H1 (cell line): ENCODE results near the gene DKK3. TPM values are rescaled to one million over a fixed set of nuclear protein-coding genes. Genes with fewer than 3 reads are reported as not detected.

Experiments
- EP300 ChIP-seq, 2 experiments: IDR thresholded peaks; 1 replicate in 1 of 2; 2 replicates in 1 of 2; pipeline ENCODE4 v1.6.1; 2011 to 2012; ENCODE audit warnings: low read depth in 2 of 2, low read length in 2 of 2, mild to moderate bottlenecking in 2 of 2, borderline replicate concordance in 1 of 2, inconsistent platforms in 1 of 2, moderate library complexity in 1 of 2
- GABPA ChIP-seq: IDR thresholded peaks from 2 replicates; pipeline ENCODE4 v1.6.1; 2011; ENCODE audit warnings: mild to moderate bottlenecking, low read length, moderate library complexity, borderline replicate concordance; ENCODE audit not compliant: insufficient read depth
- SIN3A ChIP-seq, 2 experiments: IDR thresholded peaks in 1 of 2; conservative IDR thresholded peaks in 1 of 2; 2 replicates each; pipeline ENCODE4 v1.6.1; 2011 to 2012; ENCODE audit warnings: low read length in 2 of 2, improper control_type of control experiment in 1 of 2, low read depth in 1 of 2, mild to moderate bottlenecking in 1 of 2
- polyA plus RNA-seq, 7 experiments: library from polyadenylated mRNA; depleted of rRNA in 3 of 7; stranded (reverse) in 5 of 7; unstranded in 2 of 7; fragments of >200 nt in 5 of 7; fragments of 200-250 nt in 2 of 7; gene quantifications; 1 replicate in 5 of 7; 2 replicates in 1 of 7; 4 replicates in 1 of 7; pipeline versions ENCODE4 v1.2.1 to v1.2.3, GENCODE V29; 2011 to 2013; ENCODE audit warnings: missing spikeins in 2 of 7, mixed read lengths in 2 of 7
- total RNA-seq: library from RNA; stranded (reverse); fragmentation: NEBNext Ultra II Directional; extraction: Animal tissue kit (Norgen Biotek cat#: 25700); gene quantifications from 2 replicates; pipeline ENCODE4 v1.2.1, GENCODE V29; 2021
- TF ChIP-seq, protein P1 (sequence below): fragments of 300-600 bp; sonication (generic); IDR thresholded peaks from 2 replicates; pipeline ENCODE4 v1.7.1; 2012; ENCODE audit warnings: low read length, moderate library complexity, mild to moderate bottlenecking, inconsistent platforms; ENCODE audit not compliant: insufficient replicate concordance

DKK3 gene
- total and polyA plus RNA-seq, 2 of the 8 experiments (the other 6 are each of a cell fraction or from before 2014, with no cell fraction given): 30.0 to 40.1 TPM

DNA sequence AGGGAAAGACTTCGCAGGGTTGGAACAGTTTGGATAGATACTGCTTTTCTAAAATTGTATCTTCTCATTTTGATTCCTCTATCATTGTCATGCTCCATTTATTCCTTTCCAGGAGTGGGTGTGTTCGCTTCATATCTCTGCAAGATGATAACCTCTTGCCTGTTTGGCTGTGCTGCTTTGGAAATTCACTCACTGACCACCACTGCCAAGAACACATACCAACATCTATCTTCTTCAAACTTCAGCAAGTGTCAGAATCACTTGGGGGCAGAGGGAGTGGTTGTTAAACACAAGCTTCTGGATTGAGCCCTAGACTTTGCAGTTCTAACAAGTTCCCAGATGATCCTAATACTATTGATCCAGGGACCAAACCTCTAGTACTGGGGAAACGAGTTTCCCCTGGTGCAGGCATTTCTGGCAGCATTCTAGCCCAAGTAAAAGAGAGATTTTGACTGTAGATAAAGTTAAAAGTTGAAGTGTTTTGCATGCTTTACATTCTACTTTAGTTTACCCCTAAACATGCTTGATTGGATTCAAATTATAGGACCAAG lies 11.5 kb upstream of the DKK3 start (continued):
- TF ChIP-seq, protein P1, sequence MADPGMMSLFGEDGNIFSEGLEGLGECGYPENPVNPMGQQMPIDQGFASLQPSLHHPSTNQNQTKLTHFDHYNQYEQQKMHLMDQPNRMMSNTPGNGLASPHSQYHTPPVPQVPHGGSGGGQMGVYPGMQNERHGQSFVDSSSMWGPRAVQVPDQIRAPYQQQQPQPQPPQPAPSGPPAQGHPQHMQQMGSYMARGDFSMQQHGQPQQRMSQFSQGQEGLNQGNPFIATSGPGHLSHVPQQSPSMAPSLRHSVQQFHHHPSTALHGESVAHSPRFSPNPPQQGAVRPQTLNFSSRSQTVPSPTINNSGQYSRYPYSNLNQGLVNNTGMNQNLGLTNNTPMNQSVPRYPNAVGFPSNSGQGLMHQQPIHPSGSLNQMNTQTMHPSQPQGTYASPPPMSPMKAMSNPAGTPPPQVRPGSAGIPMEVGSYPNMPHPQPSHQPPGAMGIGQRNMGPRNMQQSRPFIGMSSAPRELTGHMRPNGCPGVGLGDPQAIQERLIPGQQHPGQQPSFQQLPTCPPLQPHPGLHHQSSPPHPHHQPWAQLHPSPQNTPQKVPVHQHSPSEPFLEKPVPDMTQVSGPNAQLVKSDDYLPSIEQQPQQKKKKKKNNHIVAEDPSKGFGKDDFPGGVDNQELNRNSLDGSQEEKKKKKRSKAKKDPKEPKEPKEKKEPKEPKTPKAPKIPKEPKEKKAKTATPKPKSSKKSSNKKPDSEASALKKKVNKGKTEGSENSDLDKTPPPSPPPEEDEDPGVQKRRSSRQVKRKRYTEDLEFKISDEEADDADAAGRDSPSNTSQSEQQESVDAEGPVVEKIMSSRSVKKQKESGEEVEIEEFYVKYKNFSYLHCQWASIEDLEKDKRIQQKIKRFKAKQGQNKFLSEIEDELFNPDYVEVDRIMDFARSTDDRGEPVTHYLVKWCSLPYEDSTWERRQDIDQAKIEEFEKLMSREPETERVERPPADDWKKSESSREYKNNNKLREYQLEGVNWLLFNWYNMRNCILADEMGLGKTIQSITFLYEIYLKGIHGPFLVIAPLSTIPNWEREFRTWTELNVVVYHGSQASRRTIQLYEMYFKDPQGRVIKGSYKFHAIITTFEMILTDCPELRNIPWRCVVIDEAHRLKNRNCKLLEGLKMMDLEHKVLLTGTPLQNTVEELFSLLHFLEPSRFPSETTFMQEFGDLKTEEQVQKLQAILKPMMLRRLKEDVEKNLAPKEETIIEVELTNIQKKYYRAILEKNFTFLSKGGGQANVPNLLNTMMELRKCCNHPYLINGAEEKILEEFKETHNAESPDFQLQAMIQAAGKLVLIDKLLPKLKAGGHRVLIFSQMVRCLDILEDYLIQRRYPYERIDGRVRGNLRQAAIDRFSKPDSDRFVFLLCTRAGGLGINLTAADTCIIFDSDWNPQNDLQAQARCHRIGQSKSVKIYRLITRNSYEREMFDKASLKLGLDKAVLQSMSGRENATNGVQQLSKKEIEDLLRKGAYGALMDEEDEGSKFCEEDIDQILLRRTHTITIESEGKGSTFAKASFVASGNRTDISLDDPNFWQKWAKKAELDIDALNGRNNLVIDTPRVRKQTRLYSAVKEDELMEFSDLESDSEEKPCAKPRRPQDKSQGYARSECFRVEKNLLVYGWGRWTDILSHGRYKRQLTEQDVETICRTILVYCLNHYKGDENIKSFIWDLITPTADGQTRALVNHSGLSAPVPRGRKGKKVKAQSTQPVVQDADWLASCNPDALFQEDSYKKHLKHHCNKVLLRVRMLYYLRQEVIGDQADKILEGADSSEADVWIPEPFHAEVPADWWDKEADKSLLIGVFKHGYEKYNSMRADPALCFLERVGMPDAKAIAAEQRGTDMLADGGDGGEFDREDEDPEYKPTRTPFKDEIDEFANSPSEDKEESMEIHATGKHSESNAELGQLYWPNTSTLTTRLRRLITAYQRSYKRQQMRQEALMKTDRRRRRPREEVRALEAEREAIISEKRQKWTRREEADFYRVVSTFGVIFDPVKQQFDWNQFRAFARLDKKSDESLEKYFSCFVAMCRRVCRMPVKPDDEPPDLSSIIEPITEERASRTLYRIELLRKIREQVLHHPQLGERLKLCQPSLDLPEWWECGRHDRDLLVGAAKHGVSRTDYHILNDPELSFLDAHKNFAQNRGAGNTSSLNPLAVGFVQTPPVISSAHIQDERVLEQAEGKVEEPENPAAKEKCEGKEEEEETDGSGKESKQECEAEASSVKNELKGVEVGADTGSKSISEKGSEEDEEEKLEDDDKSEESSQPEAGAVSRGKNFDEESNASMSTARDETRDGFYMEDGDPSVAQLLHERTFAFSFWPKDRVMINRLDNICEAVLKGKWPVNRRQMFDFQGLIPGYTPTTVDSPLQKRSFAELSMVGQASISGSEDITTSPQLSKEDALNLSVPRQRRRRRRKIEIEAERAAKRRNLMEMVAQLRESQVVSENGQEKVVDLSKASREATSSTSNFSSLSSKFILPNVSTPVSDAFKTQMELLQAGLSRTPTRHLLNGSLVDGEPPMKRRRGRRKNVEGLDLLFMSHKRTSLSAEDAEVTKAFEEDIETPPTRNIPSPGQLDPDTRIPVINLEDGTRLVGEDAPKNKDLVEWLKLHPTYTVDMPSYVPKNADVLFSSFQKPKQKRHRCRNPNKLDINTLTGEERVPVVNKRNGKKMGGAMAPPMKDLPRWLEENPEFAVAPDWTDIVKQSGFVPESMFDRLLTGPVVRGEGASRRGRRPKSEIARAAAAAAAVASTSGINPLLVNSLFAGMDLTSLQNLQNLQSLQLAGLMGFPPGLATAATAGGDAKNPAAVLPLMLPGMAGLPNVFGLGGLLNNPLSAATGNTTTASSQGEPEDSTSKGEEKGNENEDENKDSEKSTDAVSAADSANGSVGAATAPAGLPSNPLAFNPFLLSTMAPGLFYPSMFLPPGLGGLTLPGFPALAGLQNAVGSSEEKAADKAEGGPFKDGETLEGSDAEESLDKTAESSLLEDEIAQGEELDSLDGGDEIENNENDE: no peak
- TF ChIP-seq GABPA: no peak
- no peak for TF ChIP-seq EP300 (IDR thresholded peaks at IDR 0.05; ENCODE audit: borderline replicate concordance in 1 of 2, low read depth in 2 of 2, low read length in 2 of 2)
- no peak for TF ChIP-seq SIN3A (conservative IDR thresholded peaks at IDR 0.05 in 1 of 2, IDR thresholded peaks at IDR 0.05 in 1 of 2; ENCODE audit: low read depth in 1 of 2, low read length in 2 of 2)
- TF ChIP-seq, all 59 proteins: peak for 0
